ENCODE data around the gene IMPA2. TPM values are rescaled to one million over a fixed set of nuclear protein-coding genes. Genes with fewer than 3 reads are reported as not detected.
A peak's percentile ranks its signal among the peaks of the same experiment; 100 is the strongest.

The IMPA2 gene
- total and polyA plus RNA-seq, 2 of the 8 experiments (the other 6 are each of a cell fraction or from before 2014, with no cell fraction given): 102 to 140 TPM

- DNase-seq (ENCODE audit: low read depth in 1 of 2, low spot score in 2 of 2): no peak
- CTCF ChIA-PET (ENCODE audit: partially characterized antibody): interaction anchor here (1.5 kb wide), 1 partner anchor 181 kb away, joined by 3 read pairs; no protein-coding TSS in a partner anchor
- TF ChIP-seq, protein P1, sequence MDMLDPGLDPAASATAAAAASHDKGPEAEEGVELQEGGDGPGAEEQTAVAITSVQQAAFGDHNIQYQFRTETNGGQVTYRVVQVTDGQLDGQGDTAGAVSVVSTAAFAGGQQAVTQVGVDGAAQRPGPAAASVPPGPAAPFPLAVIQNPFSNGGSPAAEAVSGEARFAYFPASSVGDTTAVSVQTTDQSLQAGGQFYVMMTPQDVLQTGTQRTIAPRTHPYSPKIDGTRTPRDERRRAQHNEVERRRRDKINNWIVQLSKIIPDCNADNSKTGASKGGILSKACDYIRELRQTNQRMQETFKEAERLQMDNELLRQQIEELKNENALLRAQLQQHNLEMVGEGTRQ (IDR thresholded peaks at IDR 0.05; ENCODE audit: low read length): no peak
- TF ChIP-seq ZNF274 (IDR thresholded peaks at IDR 0.05; ENCODE audit: borderline replicate concordance, extremely low read depth, low read length) (no peak), SIRT6 (IDR thresholded peaks at IDR 0.05; ENCODE audit: low read length) (no peak), SAP30 (IDR thresholded peaks at IDR 0.05; ENCODE audit: insufficient read depth, insufficient replicate concordance, low read length) (no peak), GABPA (IDR thresholded peaks at IDR 0.05; ENCODE audit: borderline replicate concordance, insufficient read depth, low read length) (no peak), RNF2 (IDR thresholded peaks at IDR 0.05; ENCODE audit: borderline replicate concordance, low read depth, low read length, missing control alignments, poor library complexity, severe bottlenecking) (no peak), SIX5 (IDR thresholded peaks at IDR 0.05; ENCODE audit: low read depth, low read length) (no peak), TBP (IDR thresholded peaks at IDR 0.05; ENCODE audit: low read depth, low read length) (no peak), GTF2F1 (IDR thresholded peaks at IDR 0.05; ENCODE audit: borderline replicate concordance, low read depth, low read length) (no peak)
- TF ChIP-seq, protein P2, sequence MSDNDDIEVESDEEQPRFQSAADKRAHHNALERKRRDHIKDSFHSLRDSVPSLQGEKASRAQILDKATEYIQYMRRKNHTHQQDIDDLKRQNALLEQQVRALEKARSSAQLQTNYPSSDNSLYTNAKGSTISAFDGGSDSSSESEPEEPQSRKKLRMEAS (IDR thresholded peaks at IDR 0.05): no peak
Observed at GRCh38 chr18:12064086-12064763, 82.9 kb downstream of the IMPA2 start.

More at GRCh38 chr18:12064086-12064763, 82.9 kb downstream of the IMPA2 start:
- no peaks in the 10 kb centered on the region for H3K79me1 ChIP-seq (ENCODE audit: low read depth, low read length)
- H2AK5ac ChIP-seq (ENCODE audit: low read depth, low read length): peak overlapping the region; percentile 96; the same call in 1 of the 2 replicates
- H3K9ac ChIP-seq (replicated peaks in 1 of 4; ENCODE audit: extremely low read depth in 1 of 4, low read depth in 3 of 4, low read length in 3 of 4): 0 out of 7 replicates have a peak overlapping the region, but pooled peaks of 1 of the 4 experiments have one; percentile 31
- no peak overlapping the region for H3K18ac ChIP-seq (ENCODE audit: extremely low read depth, low read length)
- no peak overlapping the region for H4K5ac ChIP-seq (ENCODE audit: insufficient read length, low read depth, low read length)
- H2BK5ac ChIP-seq (ENCODE audit: low read depth, low read length): peak overlapping the region; percentile 75; the same call in 1 of the 2 replicates
- H3K9me3 ChIP-seq (ENCODE audit: insufficient read depth in 2 of 2, low read depth in 1 of 2, low read length in 1 of 2): no peaks in the 10 kb centered on the region; a peak in 1 of 4 replicates
- H2BK120ac ChIP-seq (replicated peaks; ENCODE audit: low read depth, low read length): peak overlapping the region; percentile 64
- no peak overlapping the region for H3K23ac ChIP-seq (ENCODE audit: insufficient read length)
- H3K79me2 ChIP-seq (ENCODE audit: control insufficient read depth in 1 of 2, insufficient read depth in 2 of 2, low read length in 2 of 2): no peaks in the 10 kb centered on the region
- H4K91ac ChIP-seq (replicated peaks; ENCODE audit: insufficient read length, low read length): no peak overlapping the region
- H4K20me1 ChIP-seq (replicated peaks in 1 of 2; ENCODE audit: control insufficient read depth in 1 of 2, insufficient read depth in 2 of 2, low read length in 2 of 2): no peaks in the 10 kb centered on the region
- no peak overlapping the region for H3K4me2 ChIP-seq (ENCODE audit: insufficient read depth in 1 of 2, low read depth in 2 of 2, low read length in 2 of 2)
- H2BK20ac ChIP-seq (ENCODE audit: low read length): no peak overlapping the region
- H4K8ac ChIP-seq (ENCODE audit: extremely low read depth, insufficient read depth, low read length): no peak overlapping the region
- H3K27ac ChIP-seq (ENCODE audit: low read depth, low read length): no peak overlapping the region
- H3K23me2 ChIP-seq (ENCODE audit: low read depth, low read length): 0 out of 2 replicates have a peak, but pooled peaks cover 1% of the 10 kb centered on the region
- H3K56ac ChIP-seq (replicated peaks; ENCODE audit: insufficient read length, low read depth, low read length): no peak overlapping the region
- H2BK15ac ChIP-seq (ENCODE audit: low read length): peak overlapping the region; percentile 96; the same call in 1 of the 2 replicates
- peak overlapping the region; percentile 84; the same call in 1 of the 2 replicates for H2BK12ac ChIP-seq (ENCODE audit: low read depth, low read length)
- H3K4me1 ChIP-seq (replicated peaks in 1 of 4; ENCODE audit: control insufficient read depth in 3 of 4, insufficient read depth in 4 of 4, low read length in 3 of 4): no peaks in the 10 kb centered on the region; a peak in 1 of 7 replicates
- H3K4me3 ChIP-seq (ENCODE audit: extremely low read depth in 1 of 4, insufficient read depth in 2 of 4, low read depth in 3 of 4, low read length in 4 of 4): no peak overlapping the region
- WGBS, 2 experiments (ENCODE audit: extremely low coverage in 1 of 2, insufficient coverage in 1 of 2, insufficient read length in 1 of 2, insufficient replicate concordance in 2 of 2, low coverage in 1 of 2, low lambda C conversion rate in 2 of 2, missing lambda C conversion rate in 1 of 2): 84% methylated on average over 6 of the region's 7 CpGs; no CpG with 5 or more reads in 1 of the 2 experiments
- H3K14ac ChIP-seq (ENCODE audit: insufficient read length): peak overlapping the region; percentile 87
- FAIRE-seq: no peak
- H3K4ac ChIP-seq (replicated peaks; ENCODE audit: insufficient read length, low read depth, low read length): peak overlapping the region; percentile 85
- no peaks in the 10 kb centered on the region for H3K36me3 ChIP-seq (ENCODE audit: control insufficient read depth in 2 of 4, insufficient read depth in 4 of 4, low read length in 3 of 4)
- POLR2A ChIA-PET (ENCODE audit: partially characterized antibody): no interaction called here
- H3K27me3 ChIP-seq (replicated peaks in 1 of 4; ENCODE audit: control insufficient read depth in 3 of 4, extremely low read depth in 1 of 4, insufficient read depth in 3 of 4, low read length in 3 of 4): no peaks in the 10 kb centered on the region
- H2AFZ ChIP-seq (ENCODE audit: low read length): no peak overlapping the region

Data from H1 (cell line).